Thyroid gland (tissue), 4 donors: ENCODE data around the gene RAB30.

Experiments used
- CTCF ChIP-seq, 6 experiments: fragments of 200-600 bp in 3 of 6; fragments of 450-650 bp in 3 of 6; sonication (generic) in 3 of 6; IDR thresholded peaks; one replicate each; pipeline ENCODE4 v1.5.1; 2016 to 2019; ENCODE audit warnings: antibody characterized with exemption in 6 of 6, mild to moderate bottlenecking in 2 of 6, inconsistent platforms in 1 of 6, moderate library complexity in 1 of 6
- POLR2A ChIP-seq, 2 donors: fragments of 450-650 bp; IDR thresholded peaks; one replicate each; pipeline ENCODE4 v1.6.1; 2017; ENCODE audit warnings: antibody characterized with exemption in 2 of 2, mild to moderate bottlenecking in 2 of 2, moderate library complexity in 1 of 2

- no peak for TF ChIP-seq POLR2A (IDR thresholded peaks at IDR 0.05)
- TF ChIP-seq CTCF (IDR thresholded peaks at IDR 0.05): no peak
Observed at GRCh38 chr11:82972103-82972502, 99.6 kb downstream of the RAB30 start.
